ENCODE measurements around the gene ADAMTS20. TPM values are rescaled to one million over a fixed set of nuclear protein-coding genes. Genes with fewer than 3 reads are reported as not detected.
"Not testable (repeated sequence)": the region's sequence is repeated elsewhere in the genome, so short reads cannot be mapped to it uniquely, and the experiment has no call there.

Gene ADAMTS20
- total and polyA plus RNA-seq, 2 donors (not counting 3 experiments of a cell fraction or from before 2014, with no cell fraction given) = not detected

DNA sequence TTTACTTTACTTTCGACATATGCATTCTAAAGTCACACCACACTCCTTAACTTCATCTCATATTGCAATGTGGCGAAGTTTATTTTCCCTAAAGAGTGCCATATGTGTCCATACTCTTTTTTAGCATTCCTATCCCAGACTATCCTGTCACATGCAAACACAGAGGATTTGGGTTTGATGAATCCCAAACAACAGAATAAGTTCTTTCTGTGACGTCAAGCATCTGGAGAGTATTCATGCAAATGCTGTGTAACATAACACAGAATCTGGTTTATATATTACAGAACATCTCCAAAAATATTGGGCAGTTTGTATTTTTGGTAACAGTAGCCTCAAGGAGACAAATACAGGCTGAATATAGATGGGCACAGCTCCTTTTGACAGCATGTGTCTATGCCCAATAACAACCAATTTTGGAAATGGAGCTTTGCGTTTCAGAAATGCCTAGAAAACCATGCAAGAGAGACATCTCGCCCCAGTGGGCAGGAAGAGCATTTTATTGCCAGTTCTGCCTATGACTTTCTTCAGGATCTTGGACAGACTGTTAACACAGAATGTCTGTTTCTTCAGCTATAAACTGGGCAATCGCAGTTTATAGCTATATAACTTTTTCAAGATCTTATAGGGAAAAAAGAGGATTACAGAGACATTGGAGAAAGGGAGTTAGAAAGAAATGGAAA is 190.8 kb downstream of the ADAMTS20 start:
- no peaks in the 10 kb centered on the region for H4K20me1 ChIP-seq (replicated peaks; ENCODE audit: control insufficient read depth, extremely low read depth, insufficient read depth, low read length)
- no peaks in the 10 kb centered on the region for H3K36me3 ChIP-seq (ENCODE audit: control insufficient read depth in 2 of 2, extremely low read depth in 1 of 2, insufficient read depth in 2 of 2, low read length in 2 of 2)
- no peak overlapping the region for H2AFZ ChIP-seq (ENCODE audit: low read depth, low read length)
- no peak overlapping the region for H3K4me2 ChIP-seq (ENCODE audit: insufficient read depth, low read length)
- POLR2A ChIA-PET = no interaction called here
- CTCF ChIA-PET = interaction anchor here (0.7 kb wide), 1 partner anchor 12 kb away, joined by 3 read pairs; no protein-coding TSS in a partner anchor
- H3K4me3 ChIP-seq (replicated peaks in 1 of 3; ENCODE audit: insufficient read depth in 1 of 3, low read depth in 1 of 3, low read length in 3 of 3) = no peak overlapping the region
- H3K27me3 ChIP-seq (ENCODE audit: control insufficient read depth in 2 of 2, insufficient read depth in 2 of 2, low read length in 2 of 2) = no peaks in the 10 kb centered on the region
- no peak for DNase-seq (ENCODE audit: low read depth, low spot score)
- H3K9me3 ChIP-seq (replicated peaks; ENCODE audit: control insufficient read depth, insufficient read depth, low read length) = no peaks in the 10 kb centered on the region
- dilution Hi-C loops (cut with MboI; ENCODE audit: extremely low pct_ligation_motif_present, low sequenced_read_pairs) = no loop called here
- intact Hi-C loops (cut with micrococcal nuclease) = no loop called here
- TF ChIP-seq FOS (IDR thresholded peaks at IDR 0.05; ENCODE audit: borderline replicate concordance, insufficient read depth, low read length) (no peak), GATA2 (IDR thresholded peaks at IDR 0.05; ENCODE audit: insufficient read depth, insufficient read length, low read depth, low read length) (no peak), CTCF (IDR thresholded peaks at IDR 0.05; ENCODE audit: extremely low read depth in 1 of 2, insufficient read depth in 1 of 2, low read depth in 1 of 2, low read length in 2 of 2) (no peak), JUN (IDR thresholded peaks at IDR 0.05; ENCODE audit: borderline replicate concordance, insufficient read depth, insufficient read length, low read depth) (no peak), MYC (IDR thresholded peaks at IDR 0.05; ENCODE audit: low read depth, low read length) (no peak), POLR2A (IDR thresholded peaks at IDR 0.05; ENCODE audit: low read depth, low read length) (no peak), MAX (IDR thresholded peaks at IDR 0.05; ENCODE audit: insufficient read depth, insufficient read length) (no peak), EZH2 (IDR thresholded peaks at IDR 0.05; ENCODE audit: borderline replicate concordance, low read depth, low read length, severe bottlenecking) (no peak), POLR2AphosphoS5 (IDR thresholded peaks at IDR 0.05; ENCODE audit: insufficient read depth, low read depth, low read length) (no peak)
- no peak for FAIRE-seq
- no TSS peak for BruUV-seq (replicated peaks)
- no peaks in the 10 kb centered on the region for H3K4me1 ChIP-seq (ENCODE audit: control insufficient read depth, extremely low read depth, insufficient read depth, low read length)
- no peak overlapping the region for H3K9ac ChIP-seq (replicated peaks; ENCODE audit: extremely low read depth, insufficient read depth, low read length)
- no peak overlapping the region for H3K27ac ChIP-seq (ENCODE audit: insufficient read depth, low read depth, low read length)
- H3K9me1 ChIP-seq (replicated peaks; ENCODE audit: control insufficient read depth, extremely low read depth, insufficient read depth, low read length) = no peaks in the 10 kb centered on the region
- no peaks in the 10 kb centered on the region for H3K79me2 ChIP-seq (ENCODE audit: control insufficient read depth, insufficient read depth, low read length)

DNA sequence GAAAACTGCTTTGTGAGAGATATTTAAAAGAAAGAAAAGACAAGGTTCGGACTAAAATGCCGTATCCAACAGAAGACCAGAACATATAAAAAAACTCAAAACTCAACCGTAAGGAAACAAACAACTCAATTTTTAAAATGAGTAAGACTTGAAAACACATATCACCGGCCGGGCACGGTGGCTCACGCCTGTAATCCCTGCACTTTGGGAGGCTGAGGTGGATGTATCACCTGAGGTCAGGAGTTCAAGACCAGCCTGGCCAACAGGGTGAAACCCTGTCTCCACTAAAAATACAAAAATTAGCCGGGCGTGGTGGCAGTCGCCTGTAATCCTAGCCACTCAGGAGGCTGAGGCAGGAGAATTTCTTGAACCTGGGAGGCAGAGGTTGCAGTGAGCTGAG is 192.0 kb downstream of the ADAMTS20 start:
- H2AFZ ChIP-seq (ENCODE audit: low read depth, low read length); H3K9ac ChIP-seq (replicated peaks; ENCODE audit: extremely low read depth, insufficient read depth, low read length); BruUV-seq (replicated peaks); H3K4me2 ChIP-seq (ENCODE audit: insufficient read depth, low read length); H3K9me1 ChIP-seq (replicated peaks; ENCODE audit: control insufficient read depth, extremely low read depth, insufficient read depth, low read length); DNase-seq (ENCODE audit: low read depth, low spot score); H3K27me3 ChIP-seq (ENCODE audit: control insufficient read depth in 2 of 2, insufficient read depth in 2 of 2, low read length in 2 of 2); dilution Hi-C loops (cut with MboI; ENCODE audit: extremely low pct_ligation_motif_present, low sequenced_read_pairs); H3K4me1 ChIP-seq (ENCODE audit: control insufficient read depth, extremely low read depth, insufficient read depth, low read length); intact Hi-C loops (cut with micrococcal nuclease); H3K27ac ChIP-seq (ENCODE audit: insufficient read depth, low read depth, low read length); H3K79me2 ChIP-seq (ENCODE audit: control insufficient read depth, insufficient read depth, low read length); H3K36me3 ChIP-seq (ENCODE audit: control insufficient read depth in 2 of 2, extremely low read depth in 1 of 2, insufficient read depth in 2 of 2, low read length in 2 of 2); H3K4me3 ChIP-seq (replicated peaks in 1 of 3; ENCODE audit: insufficient read depth in 1 of 3, low read depth in 1 of 3, low read length in 3 of 3); POLR2A ChIA-PET; FAIRE-seq; H4K20me1 ChIP-seq (replicated peaks; ENCODE audit: control insufficient read depth, extremely low read depth, insufficient read depth, low read length); CTCF ChIA-PET; H3K9me3 ChIP-seq (replicated peaks; ENCODE audit: control insufficient read depth, insufficient read depth, low read length): not testable (repeated sequence)
